Natural killer cell (primary cell): ENCODE measurements around the gene TLCD5. TPM values are rescaled to one million over a fixed set of nuclear protein-coding genes. Genes with fewer than 3 reads are reported as not detected.

Source experiments
- ATAC-seq, 3 donors: fragments of 150-1000 bp in 2 of 3; fragments of 200-7000 bp in 1 of 3; cut with Tn5 transposase; 1 replicate in 1 of 3; 2 replicates in 2 of 3; pipeline ENCODE4 v1.10.0; 2021; ENCODE audit warnings: mild to moderate bottlenecking in 2 of 3, moderate library complexity in 2 of 3
- DNase-seq, 2 donors: peaks; one replicate each; pipeline versions ENCODE4 v3.0.0 to v3.0.0-alpha.2; 2013 to 2021; ENCODE audit warnings: mixed read lengths in 1 of 2
- H3K27ac ChIP-seq: one replicate; pipeline ENCODE4 v1.5.1; 2013; ENCODE audit warnings: mild to moderate bottlenecking, low read length
- H3K27me3 ChIP-seq: one replicate; pipeline ENCODE4 v1.6.1; 2013; ENCODE audit warnings: low read length; ENCODE audit not compliant: control insufficient read depth, insufficient read depth
- H3K36me3 ChIP-seq: one replicate; pipeline ENCODE4 v1.6.1; 2013; ENCODE audit warnings: low read length; ENCODE audit not compliant: control insufficient read depth, insufficient read depth
- H3K4me1 ChIP-seq: one replicate; pipeline ENCODE4 v1.6.1; 2013; ENCODE audit warnings: low read length; ENCODE audit not compliant: control insufficient read depth, insufficient read depth
- H3K4me3 ChIP-seq: one replicate; pipeline ENCODE4 v1.5.1; 2013; ENCODE audit warnings: low read length
- H3K9me3 ChIP-seq: one replicate; pipeline ENCODE4 v1.6.1; 2013; ENCODE audit warnings: low read length; ENCODE audit not compliant: control insufficient read depth, insufficient read depth
- H3K27ac Mint-ChIP-seq, 2 donors: one replicate each; pipeline ENCODE4 v1.8.0; 2022; ENCODE audit warnings: mild to moderate bottlenecking in 2 of 2, mixed read lengths in 2 of 2, moderate library complexity in 1 of 2
- H3K27me3 Mint-ChIP-seq, 2 donors: one replicate each; pipeline ENCODE4 v1.8.0; 2022; ENCODE audit warnings: low read depth in 2 of 2, mixed read lengths in 2 of 2
- H3K36me3 Mint-ChIP-seq: one replicate; pipeline ENCODE4 v1.8.0; 2022; ENCODE audit warnings: mixed read lengths
- H3K4me1 Mint-ChIP-seq, 2 donors: one replicate each; pipeline ENCODE4 v1.8.0; 2022; ENCODE audit warnings: mixed read lengths in 2 of 2
- H3K4me3 Mint-ChIP-seq: one replicate; pipeline ENCODE4 v1.8.0; 2022; ENCODE audit warnings: mild to moderate bottlenecking, moderate library complexity, mixed read lengths
- H3K9me3 Mint-ChIP-seq, 2 donors: one replicate each; pipeline ENCODE4 v1.8.0; 2022; ENCODE audit warnings: mixed read lengths in 2 of 2
- CTCF ChIP-seq: fragments of 200-600 bp; IDR thresholded peaks from one replicate; pipeline ENCODE4 v1.8.0; 2022; ENCODE audit warnings: antibody characterized with exemption
- WGBS: methylation state at CpG from one replicate; pipeline ENCODE4 v1.1.7; 2013; ENCODE audit warnings: missing lambda C conversion rate; ENCODE audit not compliant: insufficient coverage; 5-methylcytosine and 5-hydroxymethylcytosine counted together
- intact Hi-C: fragments of 100-400 bp; cut with micrococcal nuclease; formaldehyde crosslinking; loops from one replicate; pipeline ENCODE4 v1.14.2; 2022
- total RNA-seq, 4 donors: library from RNA; stranded (reverse); fragments of 120-200 nt in 1 of 4; gene quantifications; one replicate each; pipeline versions ENCODE4 v1.2.3 to v1.2.4, GENCODE V29; 2013 to 2022

TLCD5 gene
- total RNA-seq, 3 donors from 2014 or later (not counting 1 experiment from before 2014, with no cell fraction given), result not detected

GRCh38 chr11:120308081-120308480 is 17.0 kb upstream of the TLCD5 start:
- Histone ChIP-seq H3K4me1 (no peaks in the 10 kb centered on the region), H3K27me3 (peaks cover 2% of the 10 kb centered on the region), H3K9me3 (no peaks in the 10 kb centered on the region), H3K4me3 (no peak overlapping the region), H3K36me3 (no peaks in the 10 kb centered on the region), H3K27ac (no peak overlapping the region)
- intact Hi-C loops, result no loop called here
- ATAC-seq, result no peak
- DNase-seq, result no peak
- no peak for TF ChIP-seq CTCF
- 89% methylated on average over 7 of the region's 7 CpGs for WGBS
- Mint-ChIP-seq H3K4me3 (no peak overlapping the region), H3K9me3 (no peaks in the 10 kb centered on the region), H3K27me3 (peaks cover 11 to 15% of the 10 kb centered on the region in 2 donors), H3K27ac (no peak overlapping the region), H3K4me1 (no peaks in the 10 kb centered on the region), H3K36me3 (no peaks in the 10 kb centered on the region)

- H3K27me3 Mint-ChIP-seq, result peaks cover 4 to 10% of the 10 kb centered on the region in 2 donors
- no peak for TF ChIP-seq CTCF
- no peak overlapping the region for H3K27ac Mint-ChIP-seq
- no peak overlapping the region for H3K4me3 ChIP-seq
- no peaks in the 10 kb centered on the region for H3K4me1 Mint-ChIP-seq
- ATAC-seq, result no peak
- H3K27ac ChIP-seq, result no peak overlapping the region
- H3K9me3 ChIP-seq, result no peaks in the 10 kb centered on the region
- H3K36me3 ChIP-seq, result no peaks in the 10 kb centered on the region
- H3K4me3 Mint-ChIP-seq, result no peak overlapping the region
- no peaks in the 10 kb centered on the region for H3K36me3 Mint-ChIP-seq
- H3K27me3 ChIP-seq, result peaks cover 2% of the 10 kb centered on the region
- H3K9me3 Mint-ChIP-seq, result no peaks in the 10 kb centered on the region
- WGBS, result 79% methylated on average over 3 of the region's 3 CpGs
- no peak for DNase-seq
- H3K4me1 ChIP-seq, result no peaks in the 10 kb centered on the region
- intact Hi-C loops, result no loop called here
Observed at GRCh38 chr11:120310870-120311269, 14.2 kb upstream of the TLCD5 start.

DNA sequence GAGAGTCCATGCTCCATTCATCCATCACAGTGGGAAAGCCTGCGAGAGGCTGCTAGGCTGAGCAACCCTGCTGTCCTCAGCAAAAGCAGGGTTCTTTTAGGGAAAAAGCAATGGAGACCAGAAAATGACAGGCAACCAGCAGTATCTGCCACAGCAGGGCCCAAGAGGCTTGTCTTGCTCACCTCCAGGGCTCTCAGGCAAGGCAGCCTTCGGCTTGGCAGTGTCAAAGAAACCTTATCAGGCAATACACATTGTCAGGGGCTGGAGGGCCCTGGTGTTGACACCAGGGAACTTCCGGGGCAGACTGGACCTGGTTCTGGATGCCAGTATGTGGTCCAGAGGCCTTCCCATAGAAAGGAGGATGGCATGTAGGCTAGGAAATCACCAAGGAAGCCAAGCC is 10.2 kb upstream of the TLCD5 start:
- peaks cover 2% of the 10 kb centered on the region for H3K27me3 ChIP-seq
- no peaks in the 10 kb centered on the region for H3K36me3 ChIP-seq
- no peaks in the 10 kb centered on the region for H3K4me1 ChIP-seq
- ATAC-seq (no peak), DNase-seq (no peak)
- Mint-ChIP-seq H3K36me3 (no peaks in the 10 kb centered on the region), H3K27ac (no peak overlapping the region), H3K4me1 (no peaks in the 10 kb centered on the region), H3K9me3 (no peaks in the 10 kb centered on the region), H3K4me3 (no peak overlapping the region), H3K27me3 (peaks cover 21 to 29% of the 10 kb centered on the region in 2 donors)
- H3K9me3 ChIP-seq, result no peaks in the 10 kb centered on the region
- H3K27ac ChIP-seq, result no peak overlapping the region
- no peak for TF ChIP-seq CTCF
- H3K4me3 ChIP-seq, result no peak overlapping the region
- intact Hi-C loops, result no loop called here
- 88% methylated on average over 3 of the region's 3 CpGs for WGBS

- no peaks in the 10 kb centered on the region for H3K9me3 ChIP-seq
- ATAC-seq (no peak), DNase-seq (no peak)
- intact Hi-C loops, result no loop called here
- Mint-ChIP-seq H3K4me1 (no peaks in the 10 kb centered on the region), H3K9me3 (no peaks in the 10 kb centered on the region), H3K27ac (no peak overlapping the region), H3K27me3 (peaks cover 33 to 41% of the 10 kb centered on the region in 2 donors), H3K4me3 (no peak overlapping the region), H3K36me3 (no peaks in the 10 kb centered on the region)
- no peak for TF ChIP-seq CTCF
- no peaks in the 10 kb centered on the region for H3K4me1 ChIP-seq
- peaks cover 2% of the 10 kb centered on the region for H3K27me3 ChIP-seq
- no peak overlapping the region for H3K27ac ChIP-seq
- H3K36me3 ChIP-seq, result no peaks in the 10 kb centered on the region
- H3K4me3 ChIP-seq, result no peak overlapping the region
- 63% methylated on average over 7 of the region's 8 CpGs for WGBS
Observed at GRCh38 chr11:120316880-120317688, 8.0 kb upstream of the TLCD5 start.
